PC-9 (cell line): ENCODE measurements around the gene FGD2.

Experiments used
- CTCF ChIP-seq: fragments of 200-600 bp; sonication (generic); conservative IDR thresholded peaks from 2 replicates; pipeline ENCODE4 v1.6.1; 2017; ENCODE audit warnings: mixed run types, antibody characterized with exemption, mild to moderate bottlenecking, moderate library complexity
- EZH2 ChIP-seq: fragments of 200-600 bp; sonication (generic); IDR thresholded peaks from 2 replicates; pipeline ENCODE4 v1.8.0; 2017; ENCODE audit warnings: antibody characterized with exemption, low read depth

- TF ChIP-seq EZH2 (no peak), CTCF (no peak)
These were observed 28.5 kb upstream of the FGD2 start for GRCh38 chr6:36976931-36977330.
